Activated CD8-positive, alpha-beta memory T cell treated with anti-CD3 and anti-CD28 coated beads for 36 hours (primary cell): Measurements from ENCODE around the gene AP3D1. TPM values are rescaled to one million over a fixed set of nuclear protein-coding genes. Genes with fewer than 3 reads are reported as not detected.
"Not testable (repeated sequence)": the region's sequence is repeated elsewhere in the genome, so short reads cannot be mapped to it uniquely, and the experiment has no call there.

Experiments used
- CTCF ChIA-PET: fragments of 350-600 bp; sonication (Branson Sonifier 250); formaldehyde crosslinking; loops from one replicate; lab custom pipeline; 2021; ENCODE audit warnings: antibody characterized with exemption; lab: Charles Lee
- POLR2A ChIA-PET: fragments of 350-600 bp; sonication (Branson Sonifier 250); formaldehyde crosslinking; loops from one replicate; lab custom pipeline; 2021; ENCODE audit warnings: antibody characterized with exemption; lab: Charles Lee
- total RNA-seq, 2 experiments: library from RNA; stranded (reverse); gene quantifications; one replicate each; pipeline ENCODE4 v1.2.3, GENCODE V29; 2021

The AP3D1 gene
- total RNA-seq, 2 experiments from 2014 or later = 94.2 to 103 TPM

DNA sequence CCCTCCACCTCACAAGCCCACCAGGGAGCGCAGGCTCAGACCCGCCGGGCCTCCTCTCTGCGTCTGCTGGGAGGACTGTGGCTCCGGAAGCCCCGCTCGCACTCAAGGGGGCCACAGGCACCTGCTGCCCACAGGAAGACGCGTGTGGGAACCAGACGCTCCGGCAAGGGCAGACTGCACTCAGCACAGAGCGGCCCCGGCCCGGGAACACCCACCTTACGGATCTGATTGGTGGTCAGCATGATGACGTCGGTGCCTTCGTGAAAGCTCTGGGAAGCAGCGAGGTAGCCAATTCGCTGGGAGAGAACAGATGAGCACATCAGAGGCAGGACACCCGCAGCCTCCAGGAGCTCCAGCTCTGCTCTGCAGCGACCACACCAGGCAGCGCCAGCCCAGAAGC lies 14.6 kb downstream of the AP3D1 start:
- CTCF ChIA-PET = no interaction called here
- POLR2A ChIA-PET = no interaction called here

- POLR2A ChIA-PET = no interaction called here
- CTCF ChIA-PET = interaction anchor here (0.6 kb wide), 1 partner anchor 239 kb away, joined by 3 read pairs; no protein-coding TSS in a partner anchor
Measured at GRCh38 chr19:2135474-2136402, 15.6 kb downstream of the AP3D1 start.

DNA sequence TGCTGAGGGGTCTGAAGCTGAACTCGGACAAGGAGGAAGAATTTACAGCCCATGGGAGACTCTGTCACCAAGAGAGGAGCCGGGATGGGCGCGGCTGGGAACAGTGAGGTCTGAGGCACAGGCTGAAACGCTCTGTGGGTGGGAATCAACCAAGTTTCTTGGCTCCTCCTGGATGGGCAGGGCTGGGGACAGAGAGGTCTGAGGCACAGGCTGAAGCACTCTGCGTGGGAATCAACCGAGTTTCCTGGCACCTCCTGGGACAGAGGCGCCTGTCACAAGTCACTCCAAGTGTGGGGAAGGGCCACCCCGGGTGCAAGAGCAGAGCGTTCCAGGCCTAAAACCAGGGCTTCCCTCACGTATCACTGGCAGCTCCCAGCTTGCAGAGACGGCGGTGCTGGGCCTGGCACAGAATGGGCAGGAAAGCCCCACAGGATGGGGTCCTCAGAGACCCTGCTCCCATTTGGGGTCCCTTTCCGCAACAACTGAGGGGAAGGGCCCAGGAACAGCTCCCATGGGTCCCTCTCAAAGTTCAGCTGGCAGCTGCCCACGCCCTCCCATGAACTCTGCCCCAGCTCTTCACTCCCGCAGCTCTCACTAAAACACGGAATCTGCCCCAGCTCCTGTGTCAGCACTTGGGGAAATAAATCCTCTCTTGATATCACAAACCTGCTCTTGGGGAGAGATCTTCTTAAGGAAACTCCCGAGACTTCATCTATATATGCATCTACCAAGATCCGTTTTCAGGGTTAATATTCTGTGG lies 18.5 kb downstream of the AP3D1 start:
- CTCF ChIA-PET = interaction anchor here (1.0 kb wide), 1 partner anchor 8 kb away, joined by 4 read pairs; no protein-coding TSS in a partner anchor
- POLR2A ChIA-PET = interaction anchor here (0.6 kb wide), 1 partner anchor 39 kb away, joined by 3 read pairs; no protein-coding TSS in a partner anchor

GRCh38 chr19:2132191-2132590 lies 19.2 kb downstream of the AP3D1 start:
- ChIA-PET CTCF (interaction anchor here (1.0 kb wide), 1 partner anchor 9 kb away, joined by 4 read pairs; no protein-coding TSS in a partner anchor), POLR2A (interaction anchor here (0.6 kb wide), 1 partner anchor 39 kb away, joined by 3 read pairs; no protein-coding TSS in a partner anchor)

- CTCF ChIA-PET = interaction anchor here (1.0 kb wide), 1 partner anchor 10 kb away, joined by 4 read pairs; no protein-coding TSS in a partner anchor
- POLR2A ChIA-PET = not testable (repeated sequence)
Measured at GRCh38 chr19:2131012-2131975, 20.1 kb downstream of the AP3D1 start.

GRCh38 chr19:2129892-2130770 lies 21.2 kb downstream of the AP3D1 start:
- ChIA-PET POLR2A (no interaction called here), CTCF (interaction anchor here (1.2 kb wide), 1 partner anchor 262 kb away, joined by 3 read pairs; no protein-coding TSS in a partner anchor)

- ChIA-PET POLR2A (no interaction called here), CTCF (interaction anchor here (0.8 to 1.2 kb wide), 2 partner anchors 26 to 262 kb away, joined by 3 read pairs; no protein-coding TSS in a partner anchor)
Measured at GRCh38 chr19:2129486-2129885, 21.9 kb downstream of the AP3D1 start.

DNA sequence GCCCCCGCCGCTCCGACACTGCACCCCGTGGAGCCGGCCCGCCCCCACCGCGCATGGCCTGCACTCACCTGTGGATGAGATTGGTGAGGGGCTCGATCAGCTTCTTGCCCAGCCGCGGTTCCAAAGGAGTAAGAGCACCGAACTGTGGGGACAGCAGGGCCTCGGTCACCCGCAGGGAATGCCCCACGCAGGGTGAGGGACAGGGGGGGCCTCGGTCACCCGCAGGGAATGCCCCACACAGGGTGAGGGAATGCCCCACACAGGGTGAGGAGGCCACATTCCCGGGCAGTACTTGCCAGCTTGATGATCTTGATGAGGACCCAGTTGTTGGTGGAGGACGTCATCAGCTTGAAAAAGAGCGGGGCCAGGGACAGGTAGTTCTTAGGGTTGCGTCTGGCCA lies 22.3 kb downstream of the AP3D1 start:
- CTCF ChIA-PET = interaction anchor here (0.7 to 1.2 kb wide), 3 partner anchors 27 to 263 kb away, joined by 3 read pairs; no protein-coding TSS in a partner anchor
- POLR2A ChIA-PET = no interaction called here

GRCh38 chr19:2128252-2128651 lies 23.1 kb downstream of the AP3D1 start:
- CTCF ChIA-PET = interaction anchor here (0.7 kb wide), 1 partner anchor 31 kb away, joined by 3 read pairs; no protein-coding TSS in a partner anchor
- POLR2A ChIA-PET = not testable (repeated sequence)

- ChIA-PET CTCF (no interaction called here), POLR2A (no interaction called here)
Measured at GRCh38 chr19:2127758-2128157, 23.6 kb downstream of the AP3D1 start.

DNA sequence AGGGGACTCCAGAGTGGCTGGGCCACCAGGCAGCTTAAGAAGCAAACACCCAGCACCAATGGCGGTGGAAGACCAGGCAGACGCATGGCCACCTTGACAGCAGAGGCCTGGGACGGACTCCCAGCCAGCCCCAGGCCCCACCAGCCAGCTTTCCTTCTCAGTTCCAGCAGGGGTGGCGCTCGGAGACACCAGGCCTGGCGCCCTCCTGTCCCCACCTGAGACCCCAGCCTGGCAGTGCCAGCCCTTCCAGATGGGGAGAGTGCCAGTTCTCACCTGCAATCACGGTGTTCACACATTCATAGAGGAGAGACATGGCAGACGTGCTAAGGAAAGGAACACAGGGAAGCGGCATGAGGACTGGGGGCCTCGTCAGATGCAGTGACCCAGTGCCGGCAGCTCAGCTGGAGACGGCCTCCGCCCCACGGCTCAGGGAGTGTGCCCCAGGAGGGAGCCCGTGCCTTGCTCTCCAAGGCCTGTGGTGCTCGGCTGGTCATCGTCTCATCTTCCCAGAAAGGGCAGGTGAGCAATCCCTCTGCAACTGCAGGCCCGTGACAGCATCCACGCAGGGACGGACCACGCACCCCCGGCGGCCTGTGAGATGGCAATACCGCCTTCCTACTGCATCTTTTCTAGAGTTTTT lies 24.4 kb downstream of the AP3D1 start:
- POLR2A ChIA-PET = no interaction called here
- CTCF ChIA-PET = no interaction called here

DNA sequence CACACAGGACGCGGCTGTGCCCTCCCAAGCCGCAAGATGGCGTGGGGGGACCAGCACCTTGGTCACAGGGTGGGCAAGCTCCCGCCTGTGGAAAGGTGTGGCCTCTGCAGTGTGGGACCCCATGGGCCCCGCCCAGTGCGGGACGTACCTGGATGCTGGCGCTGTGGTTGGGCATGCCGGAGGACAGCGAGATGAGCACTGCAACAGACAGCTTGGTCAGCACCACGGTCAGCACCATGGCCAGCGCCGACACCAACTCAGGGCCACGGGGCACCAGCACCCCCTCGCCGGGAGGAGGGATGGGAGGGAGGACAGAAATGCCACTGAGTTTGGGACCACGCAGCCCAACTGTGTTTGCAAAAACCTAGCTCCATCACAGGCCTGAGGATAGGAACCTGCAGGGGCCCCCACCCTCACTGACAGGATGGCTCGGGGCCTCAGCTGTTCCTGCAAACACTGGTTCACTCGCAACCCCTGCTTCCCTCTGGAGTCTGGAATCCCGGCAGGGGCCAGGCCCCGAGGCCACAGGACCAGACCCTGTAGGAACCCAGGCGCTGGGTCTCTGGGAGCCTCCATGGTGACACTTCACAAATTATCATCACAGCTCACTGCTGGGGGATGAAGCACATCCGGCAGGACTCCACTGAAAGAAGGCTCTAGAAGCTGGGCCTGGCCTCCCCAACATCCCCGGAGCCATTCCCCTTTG lies 27.5 kb downstream of the AP3D1 start:
- ChIA-PET POLR2A (no interaction called here), CTCF (no interaction called here)

GRCh38 chr19:2122982-2123381 lies 28.4 kb downstream of the AP3D1 start:
- CTCF ChIA-PET = no interaction called here
- POLR2A ChIA-PET = no interaction called here

DNA sequence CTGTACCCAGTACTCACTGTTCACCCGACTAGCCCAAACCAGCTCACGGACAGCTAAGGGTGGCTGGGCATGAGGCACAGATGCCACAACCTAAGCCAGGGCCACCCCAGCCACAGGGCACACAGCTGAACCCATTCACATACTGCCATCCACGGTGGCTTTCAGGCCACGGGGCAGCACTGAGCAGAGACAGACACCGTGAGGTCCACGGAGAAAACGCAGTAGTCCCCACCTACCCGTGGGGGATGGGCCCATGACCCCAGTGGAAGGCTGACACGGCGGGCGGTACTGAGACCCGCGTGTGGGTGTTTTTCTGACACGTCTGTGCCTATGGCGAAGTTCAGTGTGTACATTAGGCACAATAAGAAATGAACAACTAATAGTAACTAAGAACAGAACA lies 29.1 kb downstream of the AP3D1 start:
- ChIA-PET CTCF (no interaction called here), POLR2A (no interaction called here)

DNA sequence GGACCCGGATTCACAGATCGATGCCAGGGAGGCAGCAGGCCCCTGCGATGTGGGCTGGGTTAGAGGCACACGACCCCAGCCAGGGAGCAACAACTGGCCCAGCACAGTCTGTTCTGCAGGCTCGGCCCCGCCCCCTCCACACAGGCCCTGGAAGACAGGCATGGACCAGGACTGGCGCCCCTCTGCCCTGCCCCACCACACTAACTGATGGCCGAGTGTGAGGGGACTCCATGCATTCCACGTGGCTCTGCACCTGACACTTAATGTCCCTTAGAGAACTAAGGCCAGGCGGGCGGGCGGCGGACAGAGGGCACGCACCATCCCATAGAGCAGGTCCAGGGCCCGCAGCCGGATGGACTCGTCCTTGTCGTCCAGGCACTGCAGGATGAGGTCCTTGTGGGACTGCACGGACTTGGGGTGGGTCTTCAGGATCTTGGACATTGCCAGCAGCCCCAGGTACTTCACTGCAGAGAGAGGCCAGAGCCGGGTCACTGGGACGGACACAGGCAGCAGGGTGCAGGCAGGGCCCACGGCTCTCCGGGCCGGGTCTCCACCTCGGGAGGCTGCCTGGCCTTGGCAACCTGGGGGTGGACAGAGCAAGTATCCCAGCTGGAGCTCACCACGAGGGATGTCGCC lies 29.8 kb downstream of the AP3D1 start:
- CTCF ChIA-PET = interaction anchor here (0.7 kb wide), 1 partner anchor 34 kb away, joined by 4 read pairs; no protein-coding TSS in a partner anchor
- POLR2A ChIA-PET = no interaction called here

- ChIA-PET POLR2A (no interaction called here), CTCF (interaction anchor here (0.6 to 0.7 kb wide), 2 partner anchors 35 to 118 kb away, joined by 4 read pairs; no protein-coding TSS in a partner anchor)
Measured at GRCh38 chr19:2120821-2121220, 30.5 kb downstream of the AP3D1 start.
